H1 (cell line): ENCODE data around the gene RSU1. TPM values are rescaled to one million over a fixed set of nuclear protein-coding genes. Genes with fewer than 3 reads are reported as not detected.

Source experiments
- CTCF ChIA-PET: fragments of 300-600 bp; sonication (Branson Sonifier 250); formaldehyde crosslinking; loops from one replicate; lab custom pipeline; 2021; ENCODE audit not compliant: partially characterized antibody; lab: Charles Lee
- POLR2A ChIA-PET: fragments of 300-600 bp; sonication (Branson Sonifier 250); formaldehyde crosslinking; loops from one replicate; lab custom pipeline; 2021; ENCODE audit warnings: inconsistent platforms; ENCODE audit not compliant: partially characterized antibody; lab: Charles Lee
- DNase-seq, 2 experiments: peaks; one replicate each; pipeline versions ENCODE4 v3.0.0 to v3.0.0-alpha.2; 2010 to 2022; ENCODE audit warnings: low spot score in 2 of 2, low read depth in 1 of 2, mixed read lengths in 1 of 2
- FAIRE-seq: peaks from 2 replicates; lab custom pipeline; 2011; peaks lifted over from hg19 to GRCh38; lab: Jason Lieb, UNC
- H2AFZ ChIP-seq: 2 replicates; pipeline ENCODE4 v1.8.1; 2012; ENCODE audit warnings: low read length, inconsistent platforms
- H2AK5ac ChIP-seq: 2 replicates; pipeline ENCODE4 v1.6.1; 2013; ENCODE audit warnings: low read depth, low read length
- H2BK120ac ChIP-seq: replicated peaks from 2 replicates; pipeline ENCODE3; 2013; ENCODE audit warnings: low read depth, low read length, inconsistent platforms
- H2BK12ac ChIP-seq: 2 replicates; pipeline ENCODE4 v1.6.1; 2013; ENCODE audit warnings: low read depth, low read length
- H2BK15ac ChIP-seq: 2 replicates; pipeline ENCODE4 v1.6.1; 2013; ENCODE audit warnings: low read length
- H2BK20ac ChIP-seq: 2 replicates; pipeline ENCODE4 v1.6.1; 2013; ENCODE audit warnings: low read length
- H2BK5ac ChIP-seq: 2 replicates; pipeline ENCODE4 v1.6.1; 2013; ENCODE audit warnings: low read depth, low read length
- H3K14ac ChIP-seq: 2 replicates; pipeline ENCODE4 v1.6.1; 2013; ENCODE audit warnings: inconsistent platforms; ENCODE audit not compliant: insufficient read length
- H3K18ac ChIP-seq: 2 replicates; pipeline ENCODE4 v1.6.1; 2013; ENCODE audit warnings: low read length; ENCODE audit errors: extremely low read depth
- H3K23ac ChIP-seq: 2 replicates; pipeline ENCODE4 v1.6.1; 2013; ENCODE audit warnings: inconsistent platforms; ENCODE audit not compliant: insufficient read length
- H3K23me2 ChIP-seq: 2 replicates; pipeline ENCODE4 v1.6.1; 2013; ENCODE audit warnings: low read depth, low read length
- H3K27ac ChIP-seq: 2 replicates; pipeline ENCODE4 v1.6.1; 2011; ENCODE audit warnings: low read depth, low read length, inconsistent platforms
- H3K27me3 ChIP-seq, 4 experiments: replicated peaks in 1 of 4; 1 replicate in 1 of 4; 2 replicates in 3 of 4; pipeline versions ENCODE4 v1.6.1 to v1.8.1; 2011 to 2013; ENCODE audit warnings: low read length in 3 of 4, mild to moderate bottlenecking in 3 of 4, inconsistent platforms in 2 of 4, mixed read lengths in 2 of 4, moderate library complexity in 1 of 4; ENCODE audit not compliant: control insufficient read depth in 3 of 4, insufficient read depth in 3 of 4; ENCODE audit errors: extremely low read depth in 1 of 4
- H3K36me3 ChIP-seq, 4 experiments: 2 replicates each; pipeline versions ENCODE4 v1.6.1 to v1.8.1; 2011 to 2013; ENCODE audit warnings: mild to moderate bottlenecking in 4 of 4, low read length in 3 of 4, moderate library complexity in 2 of 4, control low read depth in 1 of 4, inconsistent platforms in 1 of 4; ENCODE audit not compliant: insufficient read depth in 4 of 4, control insufficient read depth in 2 of 4
- H3K4ac ChIP-seq: replicated peaks from 2 replicates; pipeline ENCODE3; 2013; ENCODE audit warnings: low read length, low read depth, mixed read lengths, inconsistent platforms; ENCODE audit not compliant: insufficient read length
- H3K4me1 ChIP-seq, 4 experiments: replicated peaks in 1 of 4; 1 replicate in 1 of 4; 2 replicates in 3 of 4; pipeline versions ENCODE4 v1.6.1 to v1.8.1; 2011 to 2013; ENCODE audit warnings: low read length in 3 of 4, inconsistent platforms in 2 of 4, mixed read lengths in 1 of 4; ENCODE audit not compliant: insufficient read depth in 4 of 4, control insufficient read depth in 3 of 4
- H3K4me2 ChIP-seq, 2 experiments: 2 replicates each; pipeline versions ENCODE4 v1.6.1 to v1.8.1; 2011 to 2013; ENCODE audit warnings: low read depth in 2 of 2, low read length in 2 of 2, control low read depth in 1 of 2, inconsistent platforms in 1 of 2, mild to moderate bottlenecking in 1 of 2; ENCODE audit not compliant: insufficient read depth in 1 of 2
- H3K4me3 ChIP-seq, 4 experiments: fragments of 200-600, 300-600 bp in 1 of 4; sonication (generic), shearing (Covaris generic), sonication (Bioruptor Twin) in 1 of 4; 2 replicates each; pipeline versions ENCODE4 v1.5.1 to v1.8.1; 2011 to 2016; ENCODE audit warnings: low read length in 4 of 4, low read depth in 3 of 4, control low read depth in 2 of 4, inconsistent platforms in 2 of 4, mild to moderate bottlenecking in 2 of 4, mixed read lengths in 1 of 4, moderate library complexity in 1 of 4; ENCODE audit not compliant: insufficient read depth in 2 of 4; ENCODE audit errors: extremely low read depth in 1 of 4
- H3K56ac ChIP-seq: replicated peaks from 2 replicates; pipeline ENCODE3; 2013; ENCODE audit warnings: low read depth, mild to moderate bottlenecking, mixed read lengths, low read length, inconsistent platforms; ENCODE audit not compliant: insufficient read length
- H3K79me1 ChIP-seq: 2 replicates; pipeline ENCODE4 v1.6.1; 2013; ENCODE audit warnings: low read depth, low read length, control low read depth
- H3K79me2 ChIP-seq, 2 experiments: 2 replicates each; pipeline versions ENCODE4 v1.6.1 to v1.8.1; 2012 to 2013; ENCODE audit warnings: low read length in 2 of 2, mild to moderate bottlenecking in 2 of 2, inconsistent platforms in 1 of 2; ENCODE audit not compliant: insufficient read depth in 2 of 2, control insufficient read depth in 1 of 2
- H3K9ac ChIP-seq, 4 experiments: replicated peaks in 1 of 4; 1 replicate in 1 of 4; 2 replicates in 3 of 4; pipeline versions ENCODE4 v1.6.1 to v1.8.1; 2011 to 2013; ENCODE audit warnings: low read depth in 3 of 4, low read length in 3 of 4, control low read depth in 2 of 4, mild to moderate bottlenecking in 2 of 4, moderate library complexity in 2 of 4, inconsistent platforms in 1 of 4; ENCODE audit errors: extremely low read depth in 1 of 4
- H3K9me3 ChIP-seq, 2 experiments: 2 replicates each; pipeline versions ENCODE4 v1.6.1 to v1.8.1; 2012 to 2013; ENCODE audit warnings: mild to moderate bottlenecking in 2 of 2, moderate library complexity in 2 of 2, control low read depth in 1 of 2, inconsistent platforms in 1 of 2, low read depth in 1 of 2, low read length in 1 of 2, mixed read lengths in 1 of 2; ENCODE audit not compliant: insufficient read depth in 2 of 2
- H4K20me1 ChIP-seq, 2 experiments: replicated peaks in 1 of 2; 2 replicates each; pipeline versions ENCODE3 to v1.8.1; 2011 to 2013; ENCODE audit warnings: inconsistent platforms in 2 of 2, low read length in 2 of 2, mild to moderate bottlenecking in 1 of 2; ENCODE audit not compliant: insufficient read depth in 2 of 2, control insufficient read depth in 1 of 2
- H4K5ac ChIP-seq: 2 replicates; pipeline ENCODE4 v1.6.1; 2013; ENCODE audit warnings: low read length, low read depth, mixed read lengths, inconsistent platforms; ENCODE audit not compliant: insufficient read length
- H4K8ac ChIP-seq: 2 replicates; pipeline ENCODE4 v1.8.0; 2013; ENCODE audit warnings: mild to moderate bottlenecking, moderate library complexity, low read length, inconsistent platforms; ENCODE audit not compliant: insufficient read depth; ENCODE audit errors: extremely low read depth
- H4K91ac ChIP-seq: replicated peaks from 2 replicates; pipeline ENCODE3; 2013; ENCODE audit warnings: low read length, mixed read lengths, inconsistent platforms; ENCODE audit not compliant: insufficient read length
- BACH1 ChIP-seq: IDR thresholded peaks from 2 replicates; pipeline ENCODE4 v1.6.1; 2012; ENCODE audit warnings: low read length, improper control_type of control experiment
- CBX5 ChIP-seq: fragments of 300-800, 300-1000 bp; sonication (generic); IDR thresholded peaks from 2 replicates; pipeline ENCODE4 v1.7.1; 2016; ENCODE audit warnings: antibody characterized with exemption, low read length, low read depth
- EP300 ChIP-seq, 2 experiments: IDR thresholded peaks; 1 replicate in 1 of 2; 2 replicates in 1 of 2; pipeline ENCODE4 v1.6.1; 2011 to 2012; ENCODE audit warnings: low read depth in 2 of 2, low read length in 2 of 2, mild to moderate bottlenecking in 2 of 2, borderline replicate concordance in 1 of 2, inconsistent platforms in 1 of 2, moderate library complexity in 1 of 2
- EZH2 ChIP-seq: fragments of 200-600 bp; sonication (generic); IDR thresholded peaks from 2 replicates; pipeline ENCODE4 v1.7.1; 2012; ENCODE audit warnings: low read depth, mild to moderate bottlenecking, moderate library complexity, low read length, inconsistent platforms; ENCODE audit not compliant: severe bottlenecking
- HDAC6 ChIP-seq: IDR thresholded peaks from one replicate; pipeline ENCODE4 v1.7.1; 2012; ENCODE audit warnings: low read depth, mild to moderate bottlenecking, inconsistent platforms, low read length, moderate library complexity
- KDM4A ChIP-seq: IDR thresholded peaks from one replicate; pipeline ENCODE4 v1.7.1; 2012; ENCODE audit warnings: low read depth, mild to moderate bottlenecking, moderate library complexity, low read length, inconsistent platforms; ENCODE audit not compliant: severe bottlenecking
- POU5F1 ChIP-seq: IDR thresholded peaks from 2 replicates; pipeline ENCODE4 v1.6.1; 2011; ENCODE audit warnings: low read depth, mild to moderate bottlenecking, low read length, moderate library complexity
- WGBS, 2 experiments: shearing (Covaris generic) in 1 of 2; methylation state at CpG; one replicate each; pipeline versions ENCODE4 v1.1.6 to v1.1.7; 2013 to 2015; ENCODE audit warnings: low lambda C conversion rate in 2 of 2, mixed read lengths in 2 of 2, inconsistent platforms in 1 of 2, low coverage in 1 of 2, missing lambda C conversion rate in 1 of 2; ENCODE audit not compliant: insufficient replicate concordance in 2 of 2, insufficient coverage in 1 of 2, insufficient read length in 1 of 2; ENCODE audit errors: extremely low coverage in 1 of 2, missing lambda C conversion rate in 1 of 2; 5-methylcytosine and 5-hydroxymethylcytosine counted together
- polyA plus RNA-seq, 7 experiments: library from polyadenylated mRNA; depleted of rRNA in 3 of 7; stranded (reverse) in 5 of 7; unstranded in 2 of 7; fragments of >200 nt in 5 of 7; fragments of 200-250 nt in 2 of 7; gene quantifications; 1 replicate in 5 of 7; 2 replicates in 1 of 7; 4 replicates in 1 of 7; pipeline versions ENCODE4 v1.2.1 to v1.2.3, GENCODE V29; 2011 to 2013; ENCODE audit warnings: missing spikeins in 2 of 7, mixed read lengths in 2 of 7
- total RNA-seq: library from RNA; stranded (reverse); fragmentation: NEBNext Ultra II Directional; extraction: Animal tissue kit (Norgen Biotek cat#: 25700); gene quantifications from 2 replicates; pipeline ENCODE4 v1.2.1, GENCODE V29; 2021
- TF ChIP-seq, protein P1 (sequence below): IDR thresholded peaks from 2 replicates; pipeline ENCODE4 v1.6.1; 2011; ENCODE audit warnings: low read length, improper control_type of control experiment
- TF ChIP-seq, protein P2 (sequence below): IDR thresholded peaks from 2 replicates; pipeline ENCODE4 v1.6.1; 2012; ENCODE audit warnings: inconsistent platforms
- TF ChIP-seq, protein P3 (sequence below): IDR thresholded peaks from 2 replicates; pipeline ENCODE4 v1.6.1; 2011; ENCODE audit warnings: low read depth, mild to moderate bottlenecking, low read length; ENCODE audit not compliant: insufficient read depth

The RSU1 gene
- total and polyA plus RNA-seq, 2 of the 8 experiments (the other 6 are each of a cell fraction or from before 2014, with no cell fraction given), result 50.0 to 68.2 TPM

DNA sequence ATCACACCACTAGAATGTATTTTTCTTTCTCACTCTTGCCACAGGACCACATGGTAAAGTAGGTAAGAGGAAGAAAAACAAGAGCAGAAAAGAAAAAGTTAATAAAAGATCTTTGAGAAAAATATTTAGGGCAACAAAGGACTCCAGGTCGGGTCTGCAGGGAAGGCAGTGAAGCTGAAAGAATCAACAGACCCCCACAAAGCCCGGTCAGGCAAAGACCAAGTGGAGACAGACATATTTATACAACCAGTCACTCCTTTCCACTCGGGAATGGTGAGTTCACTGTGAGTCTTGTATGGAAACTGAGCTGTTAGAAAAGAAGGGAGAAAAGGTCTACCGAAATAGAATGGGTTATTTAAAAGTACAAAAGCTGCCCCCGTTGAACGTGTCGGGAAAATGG lies 28.0 kb downstream of the RSU1 start:
- Histone ChIP-seq H2BK20ac (no peak overlapping the region), H3K4ac (no peak overlapping the region), H4K20me1 (no peaks in the 10 kb centered on the region), H3K18ac (no peak overlapping the region), H4K8ac (no peak overlapping the region), H3K4me2 (no peak overlapping the region), H3K36me3 (peaks cover 0 to 3% (median 1%) of the 10 kb centered on the region in 4 experiments; a peak in 2 of 8 replicates), H2AK5ac (no peak overlapping the region), H3K27ac (no peak overlapping the region), H2BK120ac (no peak overlapping the region), H2BK15ac (no peak overlapping the region), H2BK5ac (no peak overlapping the region), H2BK12ac (no peak overlapping the region), H3K14ac (no peak overlapping the region), H3K9me3 (peaks cover 0 to 5% of the 10 kb centered on the region in 2 experiments; a peak in 3 of 4 replicates), H3K23ac (no peak overlapping the region), H3K4me1 (no peaks in the 10 kb centered on the region; a peak in 1 of 7 replicates), H3K79me2 (peaks cover 0 to 2% of the 10 kb centered on the region in 2 experiments; a peak in 1 of 4 replicates), H3K56ac (no peak overlapping the region), H2AFZ (no peak overlapping the region), H4K5ac (no peak overlapping the region), H4K91ac (no peak overlapping the region), H3K9ac (no peak overlapping the region), H3K4me3 (no peak overlapping the region), H3K27me3 (no peaks in the 10 kb centered on the region), H3K23me2 (no peaks in the 10 kb centered on the region), H3K79me1 (no peaks in the 10 kb centered on the region; the same call in 1 of the 2 replicates)
- ChIA-PET CTCF (interaction anchor here (1.0 to 1.2 kb wide), 3 partner anchors 16 to 242 kb away, joined by 3 to 4 read pairs (median 3); no protein-coding TSS in a partner anchor), POLR2A (no interaction called here)
- FAIRE-seq (no peak), DNase-seq (no peak)
- 82% methylated on average over 7 of the region's 7 CpGs; no CpG with 5 or more reads in 1 of the 2 experiments for WGBS, 2 experiments
- TF ChIP-seq, protein P1, sequence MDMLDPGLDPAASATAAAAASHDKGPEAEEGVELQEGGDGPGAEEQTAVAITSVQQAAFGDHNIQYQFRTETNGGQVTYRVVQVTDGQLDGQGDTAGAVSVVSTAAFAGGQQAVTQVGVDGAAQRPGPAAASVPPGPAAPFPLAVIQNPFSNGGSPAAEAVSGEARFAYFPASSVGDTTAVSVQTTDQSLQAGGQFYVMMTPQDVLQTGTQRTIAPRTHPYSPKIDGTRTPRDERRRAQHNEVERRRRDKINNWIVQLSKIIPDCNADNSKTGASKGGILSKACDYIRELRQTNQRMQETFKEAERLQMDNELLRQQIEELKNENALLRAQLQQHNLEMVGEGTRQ, result no peak
- TF ChIP-seq POU5F1, result no peak
- no peak for TF ChIP-seq HDAC6
- TF ChIP-seq, protein P2, sequence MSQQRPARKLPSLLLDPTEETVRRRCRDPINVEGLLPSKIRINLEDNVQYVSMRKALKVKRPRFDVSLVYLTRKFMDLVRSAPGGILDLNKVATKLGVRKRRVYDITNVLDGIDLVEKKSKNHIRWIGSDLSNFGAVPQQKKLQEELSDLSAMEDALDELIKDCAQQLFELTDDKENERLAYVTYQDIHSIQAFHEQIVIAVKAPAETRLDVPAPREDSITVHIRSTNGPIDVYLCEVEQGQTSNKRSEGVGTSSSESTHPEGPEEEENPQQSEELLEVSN, result no peak
- TF ChIP-seq EP300 (IDR thresholded peaks at IDR 0.05; ENCODE audit: borderline replicate concordance in 1 of 2, low read depth in 2 of 2, low read length in 2 of 2), result no peak
- TF ChIP-seq CBX5, result no peak
- TF ChIP-seq BACH1, result no peak
- no peak for TF ChIP-seq EZH2
- no peak for TF ChIP-seq KDM4A
- TF ChIP-seq, protein P3, sequence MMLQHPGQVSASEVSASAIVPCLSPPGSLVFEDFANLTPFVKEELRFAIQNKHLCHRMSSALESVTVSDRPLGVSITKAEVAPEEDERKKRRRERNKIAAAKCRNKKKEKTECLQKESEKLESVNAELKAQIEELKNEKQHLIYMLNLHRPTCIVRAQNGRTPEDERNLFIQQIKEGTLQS, result no peak
